A673 (cell line): ENCODE results near the gene OSTF1. TPM values are rescaled to one million over a fixed set of nuclear protein-coding genes. Genes with fewer than 3 reads are reported as not detected.

Experiments used
- BruUV-seq: library from RNA; stranded (reverse); fragments of 400-500 nt; replicated peaks from 2 replicates; lab custom pipeline; 2021; lab: Mats Ljungman, UMichigan
- CTCF ChIA-PET: fragments of 300-600 bp; sonication (Branson Sonifier 250); formaldehyde crosslinking; loops from one replicate; lab custom pipeline; 2022; ENCODE audit warnings: antibody characterized with exemption; lab: Charles Lee
- POLR2A ChIA-PET: fragments of 300-600 bp; sonication (Branson Sonifier 250); formaldehyde crosslinking; loops from one replicate; lab custom pipeline; 2022; ENCODE audit warnings: antibody characterized with exemption; ENCODE audit not compliant: low non-redundant PET; lab: Charles Lee
- DNase-seq: peaks from one replicate; pipeline ENCODE4 v3.0.0-alpha.2; 2015; ENCODE audit warnings: low spot score
- H3K27ac ChIP-seq: fragments of 200-600 bp; sonication (generic); 2 replicates; pipeline ENCODE4 v1.5.1; 2016; ENCODE audit warnings: mixed run types, low read depth, mild to moderate bottlenecking, mixed read lengths, antibody characterized with exemption, low read length; ENCODE audit not compliant: poor library complexity, severe bottlenecking
- H3K27me3 ChIP-seq: fragments of 200-600 bp; sonication (generic); replicated peaks from 2 replicates; pipeline ENCODE4 v1.6.1; 2017; ENCODE audit warnings: mixed run types, low read depth, mild to moderate bottlenecking, mixed read lengths, antibody characterized with exemption, low read length; ENCODE audit not compliant: insufficient read depth, poor library complexity
- H3K36me3 ChIP-seq: fragments of 200-600 bp; sonication (generic); 2 replicates; pipeline ENCODE4 v1.6.1; 2016; ENCODE audit warnings: mixed run types, mild to moderate bottlenecking, mixed read lengths, antibody characterized with exemption, low read length; ENCODE audit not compliant: insufficient read depth, poor library complexity, severe bottlenecking
- H3K4me1 ChIP-seq: fragments of 200-600 bp; sonication (generic); 2 replicates; pipeline ENCODE4 v1.6.1; 2017; ENCODE audit warnings: mixed run types, mild to moderate bottlenecking, mixed read lengths, antibody characterized with exemption, low read length; ENCODE audit not compliant: insufficient read depth, poor library complexity, severe bottlenecking
- H3K4me3 ChIP-seq: fragments of 200-600 bp; sonication (generic); 2 replicates; pipeline ENCODE4 v1.5.1; 2016; ENCODE audit warnings: low read depth, mixed run types, mild to moderate bottlenecking, mixed read lengths, low read length; ENCODE audit not compliant: poor library complexity, severe bottlenecking
- H3K9me3 ChIP-seq: fragments of 200-600 bp; sonication (generic); 2 replicates; pipeline ENCODE4 v1.6.1; 2016; ENCODE audit warnings: mixed run types, low read depth, mild to moderate bottlenecking, mixed read lengths, antibody characterized with exemption, low read length; ENCODE audit not compliant: poor library complexity, severe bottlenecking
- EZH2 ChIP-seq: fragments of 200-600 bp; sonication (generic); IDR thresholded peaks from 2 replicates; pipeline ENCODE4 v1.6.1; 2017; ENCODE audit warnings: borderline replicate concordance, low read depth, mild to moderate bottlenecking, mixed read lengths, antibody characterized with exemption, low read length; ENCODE audit not compliant: poor library complexity, severe bottlenecking
- intact Hi-C: fragments of 100-400 bp; cut with micrococcal nuclease; formaldehyde crosslinking; loops from one replicate; pipeline ENCODE4 v1.10.0; 2022; ENCODE audit not compliant: unreplicated experiment
- total RNA-seq: library from RNA; stranded (reverse); gene quantifications from 2 replicates; pipeline ENCODE4 v1.2.3, GENCODE V29; 2021
- TF ChIP-seq, protein P1 (sequence below): fragments of 300-800, 200-600 bp; sonication (generic); conservative IDR thresholded peaks from 2 replicates; pipeline ENCODE4 v1.5.1; 2017; ENCODE audit warnings: low read depth, mild to moderate bottlenecking, antibody characterized with exemption, low read length, moderate library complexity, mixed read lengths

Gene OSTF1
- total RNA-seq, 1 experiment from 2014 or later: 2.3 TPM

DNA sequence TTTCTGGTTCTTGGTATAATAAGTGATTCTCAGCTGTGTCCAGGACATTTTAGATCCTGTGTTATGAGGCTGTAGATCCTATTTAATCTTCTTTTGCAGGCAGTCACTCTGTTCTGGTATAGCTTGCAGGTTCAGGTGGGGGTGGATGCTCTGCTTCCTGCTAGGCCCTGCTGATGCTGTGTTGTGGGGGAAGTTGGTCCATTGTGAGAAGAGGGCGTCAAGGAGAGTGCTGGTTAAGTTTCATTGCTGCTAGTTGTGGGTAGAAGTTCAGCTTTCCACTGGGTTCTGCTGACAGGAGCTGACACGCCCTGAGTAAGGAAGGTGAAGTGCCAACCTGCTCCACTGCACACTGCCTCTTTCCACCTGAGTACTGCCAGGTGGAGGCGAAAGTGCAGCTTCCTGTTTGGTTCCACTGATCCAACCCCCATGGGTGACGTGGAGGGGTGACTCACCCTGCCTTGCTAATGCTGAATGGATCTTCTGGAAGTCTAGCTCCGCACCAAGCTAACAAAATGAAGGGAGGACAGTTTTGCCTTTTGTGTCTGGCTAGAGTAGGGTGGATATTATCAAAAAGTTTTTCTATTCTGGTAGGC, 16.7 kb upstream of the OSTF1 start:
- CTCF ChIA-PET: no interaction called here
- BruUV-seq: no TSS peak
- DNase-seq: no peak
- no peak for TF ChIP-seq EZH2
- TF ChIP-seq, protein P1, sequence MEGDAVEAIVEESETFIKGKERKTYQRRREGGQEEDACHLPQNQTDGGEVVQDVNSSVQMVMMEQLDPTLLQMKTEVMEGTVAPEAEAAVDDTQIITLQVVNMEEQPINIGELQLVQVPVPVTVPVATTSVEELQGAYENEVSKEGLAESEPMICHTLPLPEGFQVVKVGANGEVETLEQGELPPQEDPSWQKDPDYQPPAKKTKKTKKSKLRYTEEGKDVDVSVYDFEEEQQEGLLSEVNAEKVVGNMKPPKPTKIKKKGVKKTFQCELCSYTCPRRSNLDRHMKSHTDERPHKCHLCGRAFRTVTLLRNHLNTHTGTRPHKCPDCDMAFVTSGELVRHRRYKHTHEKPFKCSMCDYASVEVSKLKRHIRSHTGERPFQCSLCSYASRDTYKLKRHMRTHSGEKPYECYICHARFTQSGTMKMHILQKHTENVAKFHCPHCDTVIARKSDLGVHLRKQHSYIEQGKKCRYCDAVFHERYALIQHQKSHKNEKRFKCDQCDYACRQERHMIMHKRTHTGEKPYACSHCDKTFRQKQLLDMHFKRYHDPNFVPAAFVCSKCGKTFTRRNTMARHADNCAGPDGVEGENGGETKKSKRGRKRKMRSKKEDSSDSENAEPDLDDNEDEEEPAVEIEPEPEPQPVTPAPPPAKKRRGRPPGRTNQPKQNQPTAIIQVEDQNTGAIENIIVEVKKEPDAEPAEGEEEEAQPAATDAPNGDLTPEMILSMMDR: no peak
- Histone ChIP-seq H3K9me3 (no peaks in the 10 kb centered on the region), H3K4me3 (no peak overlapping the region), H3K27ac (no peak overlapping the region), H3K4me1 (no peaks in the 10 kb centered on the region), H3K27me3 (no peaks in the 10 kb centered on the region), H3K36me3 (no peaks in the 10 kb centered on the region)
- POLR2A ChIA-PET: no interaction called here
- intact Hi-C loops: no loop called here

GRCh38 chr9:75072895-75073294, 15.4 kb upstream of the OSTF1 start:
- TF ChIP-seq, protein P1: no peak
- TF ChIP-seq EZH2: no peak
- Histone ChIP-seq H3K9me3 (no peaks in the 10 kb centered on the region), H3K27me3 (no peaks in the 10 kb centered on the region), H3K27ac (no peak overlapping the region), H3K4me1 (no peaks in the 10 kb centered on the region), H3K4me3 (no peak overlapping the region), H3K36me3 (no peaks in the 10 kb centered on the region)
- ChIA-PET CTCF (no interaction called here), POLR2A (interaction anchor here (0.6 kb wide), 1 partner anchor 9 kb away, joined by 5 read pairs; no protein-coding TSS in a partner anchor)
- no peak for DNase-seq
- BruUV-seq: no TSS peak
- intact Hi-C loops: no loop called here

DNA sequence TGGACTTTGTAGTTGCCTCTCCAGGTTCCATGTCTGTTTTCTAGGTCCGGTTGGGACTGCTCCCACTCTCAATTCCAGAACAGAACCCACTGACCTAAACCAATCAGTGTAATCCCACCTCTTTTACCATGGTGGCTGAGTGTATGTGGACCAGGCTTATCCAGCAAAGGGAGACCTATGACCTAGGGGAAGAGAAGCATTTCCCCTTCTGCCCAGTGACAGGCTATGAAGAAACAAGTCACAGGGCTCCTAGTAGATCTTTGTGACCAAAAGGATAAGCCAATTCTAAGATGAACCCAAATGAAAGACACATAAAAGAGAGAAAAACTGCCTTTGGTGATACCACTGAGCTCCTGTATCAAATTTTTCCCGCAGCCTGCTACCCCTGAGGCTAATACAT, 6.7 kb upstream of the OSTF1 start:
- intact Hi-C loops: loop anchor here (10.0 kb wide), 3 partner anchors 137 to 507 kb away; partner anchors contain the start of gene TRPM6
- TF ChIP-seq EZH2: no peak
- ChIA-PET POLR2A (no interaction called here), CTCF (no interaction called here)
- H3K4me1 ChIP-seq: peaks cover 2% of the 10 kb centered on the region
- no peaks in the 10 kb centered on the region for H3K9me3 ChIP-seq
- H3K27me3 ChIP-seq: no peaks in the 10 kb centered on the region
- H3K27ac ChIP-seq: no peak overlapping the region
- H3K4me3 ChIP-seq: no peak overlapping the region
- DNase-seq: no peak
- no peaks in the 10 kb centered on the region for H3K36me3 ChIP-seq
- BruUV-seq: no TSS peak
